Measurements from ENCODE around the gene CATSPERE.

GRCh38 chr1:244439391-244440032, 21.6 kb upstream of the CATSPERE start:
- TF ChIP-seq, protein P1, sequence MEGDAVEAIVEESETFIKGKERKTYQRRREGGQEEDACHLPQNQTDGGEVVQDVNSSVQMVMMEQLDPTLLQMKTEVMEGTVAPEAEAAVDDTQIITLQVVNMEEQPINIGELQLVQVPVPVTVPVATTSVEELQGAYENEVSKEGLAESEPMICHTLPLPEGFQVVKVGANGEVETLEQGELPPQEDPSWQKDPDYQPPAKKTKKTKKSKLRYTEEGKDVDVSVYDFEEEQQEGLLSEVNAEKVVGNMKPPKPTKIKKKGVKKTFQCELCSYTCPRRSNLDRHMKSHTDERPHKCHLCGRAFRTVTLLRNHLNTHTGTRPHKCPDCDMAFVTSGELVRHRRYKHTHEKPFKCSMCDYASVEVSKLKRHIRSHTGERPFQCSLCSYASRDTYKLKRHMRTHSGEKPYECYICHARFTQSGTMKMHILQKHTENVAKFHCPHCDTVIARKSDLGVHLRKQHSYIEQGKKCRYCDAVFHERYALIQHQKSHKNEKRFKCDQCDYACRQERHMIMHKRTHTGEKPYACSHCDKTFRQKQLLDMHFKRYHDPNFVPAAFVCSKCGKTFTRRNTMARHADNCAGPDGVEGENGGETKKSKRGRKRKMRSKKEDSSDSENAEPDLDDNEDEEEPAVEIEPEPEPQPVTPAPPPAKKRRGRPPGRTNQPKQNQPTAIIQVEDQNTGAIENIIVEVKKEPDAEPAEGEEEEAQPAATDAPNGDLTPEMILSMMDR (conservative IDR thresholded peaks at IDR 0.05 in 1 of 2, IDR thresholded peaks at IDR 0.05 in 1 of 2; ENCODE audit: extremely low read depth in 1 of 2, insufficient read depth in 1 of 2, low read depth in 1 of 2, low read length in 2 of 2), result no peak
- TF ChIP-seq EZH2 (IDR thresholded peaks at IDR 0.05; ENCODE audit: borderline replicate concordance, low read length), result no peak

Measured in mammary epithelial cell (primary cell).